Measurements from ENCODE around the gene MGAT5B. TPM values are rescaled to one million over a fixed set of nuclear protein-coding genes. Genes with fewer than 3 reads are reported as not detected.

MGAT5B gene
- total RNA-seq, 2 donors from 2014 or later = 3.6 TPM; not detected in 1

- Histone ChIP-seq H3K27me3 (no peaks in the 10 kb centered on the region), H3K27ac (no peak overlapping the region), H3K36me3 (replicated peaks in 1 of 2; ENCODE audit: insufficient read depth in 1 of 2, low read depth in 2 of 2) (no peaks in the 10 kb centered on the region), H3K4me1 (no peaks in the 10 kb centered on the region), H3K9me3 (no peaks in the 10 kb centered on the region), H3K4me3 (no peak overlapping the region)
- no peak for TF ChIP-seq CTCF (IDR thresholded peaks at IDR 0.05)
- TF ChIP-seq POLR2A (IDR thresholded peaks at IDR 0.05) = no peak
- ATAC-seq (no peak), DNase-seq (no peak)
- WGBS, 2 donors = 54 to 71% methylated on average over 6 to 7 of the region's 7 CpGs
- intact Hi-C loops (cut with DNase I) = no loop called here
These were observed 31.2 kb downstream of the MGAT5B start for GRCh38 chr17:76899414-76899813.

- no peaks in the 10 kb centered on the region for H3K27me3 ChIP-seq
- no peak for ATAC-seq
- intact Hi-C loops (cut with DNase I) = no loop called here
- H3K27ac ChIP-seq = no peak overlapping the region
- no peaks in the 10 kb centered on the region for H3K9me3 ChIP-seq
- H3K4me1 ChIP-seq = no peaks in the 10 kb centered on the region
- 77 to 80% methylated on average over 8 of the region's 8 CpGs for WGBS, 2 donors
- no peak for DNase-seq
- TF ChIP-seq CTCF (IDR thresholded peaks at IDR 0.05) = no peak
- no peak for TF ChIP-seq POLR2A (IDR thresholded peaks at IDR 0.05)
- H3K36me3 ChIP-seq (replicated peaks in 1 of 2; ENCODE audit: insufficient read depth in 1 of 2, low read depth in 2 of 2) = no peaks in the 10 kb centered on the region
- no peak overlapping the region for H3K4me3 ChIP-seq
These were observed 32.5 kb downstream of the MGAT5B start for GRCh38 chr17:76900723-76901122.

GRCh38 chr17:76901542-76902197 is 33.5 kb downstream of the MGAT5B start:
- DNase-seq (no peak), ATAC-seq (peak; percentile 9)
- H3K27ac ChIP-seq = no peak overlapping the region
- TF ChIP-seq POLR2A (IDR thresholded peaks at IDR 0.05) = no peak
- TF ChIP-seq CTCF (IDR thresholded peaks at IDR 0.05) = no peak
- intact Hi-C loops (cut with DNase I) = no loop called here
- no peaks in the 10 kb centered on the region for H3K4me1 ChIP-seq
- WGBS, 2 donors = 37 to 62% methylated on average over 7 to 11 of the region's 11 CpGs
- H3K4me3 ChIP-seq = no peak overlapping the region
- no peaks in the 10 kb centered on the region for H3K9me3 ChIP-seq
- H3K36me3 ChIP-seq (replicated peaks in 1 of 2; ENCODE audit: insufficient read depth in 1 of 2, low read depth in 2 of 2) = no peaks in the 10 kb centered on the region
- no peaks in the 10 kb centered on the region for H3K27me3 ChIP-seq

DNA sequence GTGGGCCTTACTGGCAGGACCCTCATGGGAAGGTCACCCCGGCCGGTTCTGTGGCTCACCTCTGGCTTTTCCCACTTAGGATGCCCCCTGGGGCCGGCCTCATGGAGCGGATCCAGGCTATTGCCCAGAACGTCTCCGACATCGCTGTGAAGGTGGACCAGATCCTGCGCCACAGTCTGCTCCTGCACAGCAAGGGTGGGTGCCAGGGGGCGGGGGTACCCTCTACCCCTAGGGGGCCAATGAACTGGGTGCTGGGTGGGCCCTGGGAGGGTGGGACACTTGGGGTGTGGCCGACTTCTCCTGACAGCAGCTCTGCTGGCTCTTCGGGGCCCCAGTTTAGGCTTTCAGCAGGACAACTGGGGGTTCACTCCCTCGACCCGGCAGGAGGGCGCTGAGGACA is 34.3 kb downstream of the MGAT5B start:
- 79 to 81% methylated on average over 4 to 11 of the region's 14 CpGs for WGBS, 2 donors
- TF ChIP-seq CTCF (IDR thresholded peaks at IDR 0.05) (no peak), POLR2A (IDR thresholded peaks at IDR 0.05) (no peak)
- intact Hi-C loops (cut with DNase I) = no loop called here

GRCh38 chr17:76903631-76904030 is 35.4 kb downstream of the MGAT5B start:
- no peak for TF ChIP-seq POLR2A (IDR thresholded peaks at IDR 0.05)
- TF ChIP-seq CTCF (IDR thresholded peaks at IDR 0.05) = no peak
- intact Hi-C loops (cut with DNase I) = no loop called here
- H3K9me3 ChIP-seq = no peaks in the 10 kb centered on the region
- no peaks in the 10 kb centered on the region for H3K27me3 ChIP-seq
- ATAC-seq (no peak), DNase-seq (no peak)
- 62% methylated on average over 9 of the region's 9 CpGs; no CpG with 5 or more reads in 1 of the 2 donors for WGBS, 2 donors
- H3K27ac ChIP-seq = no peak overlapping the region
- H3K4me1 ChIP-seq = no peaks in the 10 kb centered on the region
- H3K36me3 ChIP-seq (replicated peaks in 1 of 2; ENCODE audit: insufficient read depth in 1 of 2, low read depth in 2 of 2) = no peaks in the 10 kb centered on the region
- no peak overlapping the region for H3K4me3 ChIP-seq

More for the DNA sequence above, 34.3 kb downstream of the MGAT5B start:
- DNase-seq (no peak), ATAC-seq (no peak)
- no peaks in the 10 kb centered on the region for H3K27me3 ChIP-seq
- no peaks in the 10 kb centered on the region for H3K36me3 ChIP-seq (replicated peaks in 1 of 2; ENCODE audit: insufficient read depth in 1 of 2, low read depth in 2 of 2)
- H3K9me3 ChIP-seq = no peaks in the 10 kb centered on the region
- H3K4me1 ChIP-seq = no peaks in the 10 kb centered on the region
- H3K4me3 ChIP-seq = no peak overlapping the region
- H3K27ac ChIP-seq = no peak overlapping the region

Data from body of pancreas (tissue), 4 donors.